HG03135 (cell line): Measurements from ENCODE around the gene MTMR1.

Experiments
- ATAC-seq: cut with Tn5 transposase; IDR thresholded peaks from one replicate; pipeline ENCODE4 v1.9.1; 2021; ENCODE audit warnings: mild to moderate bottlenecking, moderate library complexity; ENCODE audit not compliant: unreplicated experiment

Gene MTMR1

GRCh38 chrX:150777328-150777992, 84.3 kb downstream of the MTMR1 start:
- no peak for ATAC-seq

GRCh38 chrX:150779385-150779784, 86.2 kb downstream of the MTMR1 start:
- ATAC-seq = no peak

GRCh38 chrX:150781677-150782076, 88.5 kb downstream of the MTMR1 start:
- no peak for ATAC-seq

DNA sequence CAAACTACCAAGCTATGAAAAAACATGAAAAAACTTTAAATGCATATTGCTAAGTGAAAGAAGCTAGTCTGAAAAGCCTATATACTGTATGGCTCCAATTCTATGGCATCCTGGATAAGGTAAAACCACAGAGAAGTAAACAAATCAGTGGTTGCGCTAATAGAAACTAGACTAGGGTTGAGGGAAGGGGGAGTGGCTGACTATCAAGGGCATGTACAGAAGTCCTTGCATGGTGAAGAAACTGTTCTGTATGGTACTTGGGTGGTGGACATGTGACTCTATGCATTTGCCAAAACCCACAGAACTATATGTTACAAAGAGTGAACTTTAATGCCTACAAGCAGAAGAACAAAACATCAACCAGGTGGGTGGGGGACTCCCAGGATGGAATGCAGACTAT, 96.8 kb downstream of the MTMR1 start:
- no peak for ATAC-seq

DNA sequence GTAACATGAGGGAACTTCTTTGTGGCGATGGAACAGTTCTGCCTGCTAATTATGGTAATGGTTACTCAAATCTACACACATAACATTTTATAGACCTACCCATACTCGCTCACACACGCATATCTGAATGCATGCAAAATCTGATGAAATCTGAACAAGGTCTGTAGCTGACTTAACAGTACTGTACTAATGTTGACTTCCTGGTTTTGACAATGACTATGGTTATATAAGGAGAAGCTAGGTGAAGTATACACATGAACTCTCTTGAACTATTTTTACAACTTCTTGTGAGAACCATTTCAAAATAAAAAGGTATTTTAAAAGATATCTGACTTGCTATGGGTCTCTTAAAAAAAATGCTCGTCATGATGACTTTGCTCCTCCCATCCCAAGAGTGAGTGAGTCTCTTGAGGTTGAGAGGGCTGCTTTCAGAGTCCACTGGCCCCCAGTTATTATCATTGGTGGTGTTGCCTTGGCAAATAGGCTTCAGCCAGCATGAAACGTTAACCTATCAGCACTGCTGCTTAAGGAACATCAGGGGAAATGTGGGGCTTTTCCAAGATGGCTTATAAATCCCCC, 99.8 kb downstream of the MTMR1 start:
- no peak for ATAC-seq

GRCh38 chrX:150805736-150806135, 112.5 kb downstream of the MTMR1 start:
- ATAC-seq = no peak

GRCh38 chrX:150806827-150807226, 113.6 kb downstream of the MTMR1 start:
- ATAC-seq = no peak

- ATAC-seq = no peak
Measured at GRCh38 chrX:150813922-150814321, 120.7 kb downstream of the MTMR1 start.
